HG03442 (cell line): ENCODE measurements around the gene MPV17L2.
"Not testable (repeated sequence)": the region's sequence is repeated elsewhere in the genome, so short reads cannot be mapped to it uniquely, and the experiment has no call there.

Experiments used
- ATAC-seq: cut with Tn5 transposase; IDR thresholded peaks from one replicate; pipeline ENCODE4 v1.9.1; 2021; ENCODE audit warnings: mild to moderate bottlenecking, moderate library complexity; ENCODE audit not compliant: unreplicated experiment

MPV17L2 gene

GRCh38 chr19:18192673-18193387, at the start of gene MPV17L2:
Gene MPV17L2 (plus strand): TSS chr19:18193218. CDS start chr19:18193282, 64 bp downstream.
- peak; percentile 84 for ATAC-seq

GRCh38 chr19:18143902-18144301, 49.1 kb upstream of the MPV17L2 start:
- ATAC-seq = no peak

- no peak for ATAC-seq
Measured at GRCh38 chr19:18144361-18144760, 48.7 kb upstream of the MPV17L2 start.

GRCh38 chr19:18144906-18145305, 48.1 kb upstream of the MPV17L2 start:
- no peak for ATAC-seq

GRCh38 chr19:18145391-18145999, 47.5 kb upstream of the MPV17L2 start:
- ATAC-seq = no peak

GRCh38 chr19:18147396-18147795, 45.6 kb upstream of the MPV17L2 start:
- no peak for ATAC-seq

- ATAC-seq = no peak
Measured at GRCh38 chr19:18149596-18149975, 43.4 kb upstream of the MPV17L2 start.

- ATAC-seq = no peak
Measured at GRCh38 chr19:18150776-18151624, 42.0 kb upstream of the MPV17L2 start.

- peak; percentile 58 for ATAC-seq
Measured at GRCh38 chr19:18152442-18152816, 40.6 kb upstream of the MPV17L2 start.

- ATAC-seq = peak; percentile 77
Measured at GRCh38 chr19:18152817-18153555, 40.0 kb upstream of the MPV17L2 start, which contains the start of gene PIK3R2. Gene PIK3R2 (plus strand): TSS chr19:18153163. CDS start chr19:18155880, 2,717 bp downstream.

- peak; percentile 0 for ATAC-seq
Measured at GRCh38 chr19:18153556-18154134, 39.4 kb upstream of the MPV17L2 start.

- ATAC-seq = no peak
Measured at GRCh38 chr19:18155095-18156087, 37.6 kb upstream of the MPV17L2 start.

- no peak for ATAC-seq
Measured at GRCh38 chr19:18156268-18156667, 36.8 kb upstream of the MPV17L2 start.

- no peak for ATAC-seq
Measured at GRCh38 chr19:18156841-18157464, 36.1 kb upstream of the MPV17L2 start.

- ATAC-seq = no peak
Measured at GRCh38 chr19:18157465-18158063, 35.5 kb upstream of the MPV17L2 start.

GRCh38 chr19:18158467-18158866, 34.6 kb upstream of the MPV17L2 start:
- ATAC-seq = no peak

GRCh38 chr19:18159059-18159616, 33.9 kb upstream of the MPV17L2 start:
- not testable (repeated sequence) for ATAC-seq

- no peak for ATAC-seq
Measured at GRCh38 chr19:18159810-18160209, 33.2 kb upstream of the MPV17L2 start.
